AG09309 (cell line): ENCODE measurements around the gene NDUFS6.
A peak's percentile ranks its signal among the peaks of the same experiment; 100 is the strongest.

Experiments used
- DNase-seq: peaks from one replicate; pipeline ENCODE4 v3.0.0-alpha.2; 2010; ENCODE audit warnings: low read depth
- H3K4me3 ChIP-seq: 2 replicates; pipeline ENCODE4 v1.5.1; 2011; ENCODE audit warnings: mild to moderate bottlenecking, low read depth, low read length, moderate library complexity; ENCODE audit not compliant: control insufficient read depth
- CTCF ChIP-seq: IDR thresholded peaks from 2 replicates; pipeline ENCODE4 v1.5.1; 2011; ENCODE audit warnings: mild to moderate bottlenecking, low read depth, low read length, inconsistent platforms; ENCODE audit not compliant: insufficient read depth, control insufficient read depth; ENCODE audit errors: missing control alignments

The NDUFS6 gene

GRCh38 chr5:1770443-1770802, 30.8 kb upstream of the NDUFS6 start:
- H3K4me3 ChIP-seq = no peak overlapping the region
- no peak for TF ChIP-seq CTCF
- DNase-seq = no peak

GRCh38 chr5:1771149-1772065, 29.8 kb upstream of the NDUFS6 start:
- no peak overlapping the region for H3K4me3 ChIP-seq
- no peak for TF ChIP-seq CTCF
- no peak for DNase-seq

GRCh38 chr5:1772634-1773033, 28.6 kb upstream of the NDUFS6 start:
- TF ChIP-seq CTCF = peak; percentile 72
- DNase-seq = no peak

GRCh38 chr5:1776831-1777230, 24.4 kb upstream of the NDUFS6 start:
- no peak for DNase-seq
- TF ChIP-seq CTCF = no peak
- H3K4me3 ChIP-seq = no peak overlapping the region

More at GRCh38 chr5:1772634-1773033, 28.6 kb upstream of the NDUFS6 start:
- no peak overlapping the region for H3K4me3 ChIP-seq

GRCh38 chr5:1777281-1778137, 23.7 kb upstream of the NDUFS6 start:
- no peak for TF ChIP-seq CTCF
- DNase-seq = no peak
- no peak overlapping the region for H3K4me3 ChIP-seq

- DNase-seq = no peak
- H3K4me3 ChIP-seq = no peak overlapping the region
- no peak for TF ChIP-seq CTCF
Measured at GRCh38 chr5:1778138-1779020, 22.8 kb upstream of the NDUFS6 start.
